Smooth muscle cell of the brain vasculature (primary cell): ENCODE measurements around the gene SNX6.
"Not testable (repeated sequence)": the region's sequence is repeated elsewhere in the genome, so short reads cannot be mapped to it uniquely, and the experiment has no call there.

Source experiments
- DNase-seq: peaks from one replicate; pipeline ENCODE4 v3.0.0-alpha.2; 2012; ENCODE audit warnings: low read depth, low spot score

The SNX6 gene

DNA sequence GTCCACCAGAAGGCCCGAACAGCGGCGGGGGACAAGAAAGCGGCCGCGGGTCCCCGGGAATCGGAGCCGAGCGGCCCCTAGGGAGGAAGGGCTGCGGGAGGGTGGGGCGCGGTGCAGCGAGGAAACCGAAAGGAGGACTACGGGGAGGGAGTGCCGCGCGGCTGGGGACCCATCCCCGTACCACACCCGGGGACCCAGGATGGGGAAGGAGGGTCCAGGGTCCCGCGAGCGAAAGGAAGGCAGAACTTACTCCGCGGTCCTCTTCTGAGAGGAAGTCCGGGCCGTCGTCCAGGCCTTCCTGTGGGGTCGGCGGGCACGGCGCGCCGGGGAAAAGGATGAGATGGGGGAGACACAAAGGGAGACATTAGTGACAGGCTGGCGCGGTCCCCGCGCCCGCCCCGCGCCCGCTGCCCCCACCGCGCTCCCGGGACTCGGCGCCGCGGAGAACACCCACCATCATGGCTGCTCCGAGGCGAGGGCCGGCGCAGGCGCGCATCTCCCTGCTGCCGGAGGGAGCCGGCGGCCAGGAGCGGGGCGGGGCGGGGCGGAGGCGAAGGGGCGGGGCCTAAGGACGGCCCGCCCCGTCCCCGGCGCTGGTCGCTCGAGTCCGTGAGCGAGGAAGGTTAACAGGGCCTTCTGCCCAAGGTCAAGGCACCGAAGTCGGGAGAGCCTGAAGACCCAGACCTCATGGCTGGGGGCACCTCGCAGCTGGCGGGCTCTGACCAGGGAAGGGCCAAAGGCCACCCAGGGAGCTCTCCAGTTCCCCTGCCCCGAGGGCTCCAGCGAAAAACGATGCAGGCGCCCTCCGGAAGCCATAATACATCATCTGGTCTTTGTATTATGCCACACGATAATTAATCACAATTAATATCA is at the start of gene SNX6:
Gene SNX6, minus strand, starts transcription at position 492 of the 873 bp plus-strand sequence. Its CDS starts 32 bp downstream, at position 460.
- no peak for DNase-seq

- no peak for DNase-seq
These were observed 48.8 kb upstream of the SNX6 start for GRCh38 chr14:34678735-34679134.

DNA sequence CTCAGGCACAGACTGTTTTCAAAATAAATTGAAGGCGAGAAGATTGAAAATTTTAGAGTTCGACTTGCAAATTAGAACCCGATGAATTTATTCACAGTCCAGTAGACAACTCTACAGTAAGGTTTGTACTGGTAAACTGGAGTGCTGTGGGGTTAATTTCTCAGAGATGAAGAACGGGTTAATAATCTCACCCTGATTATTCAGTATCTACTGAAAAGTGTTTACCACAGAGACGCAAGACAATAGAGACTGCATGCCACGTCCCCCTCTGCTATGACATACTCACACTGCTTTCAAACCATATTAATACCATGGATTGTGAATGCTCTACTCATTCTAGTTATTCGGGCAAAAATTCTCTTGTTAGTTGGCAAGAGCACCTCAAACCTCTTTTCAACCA is 48.4 kb upstream of the SNX6 start:
- no peak for DNase-seq

DNA sequence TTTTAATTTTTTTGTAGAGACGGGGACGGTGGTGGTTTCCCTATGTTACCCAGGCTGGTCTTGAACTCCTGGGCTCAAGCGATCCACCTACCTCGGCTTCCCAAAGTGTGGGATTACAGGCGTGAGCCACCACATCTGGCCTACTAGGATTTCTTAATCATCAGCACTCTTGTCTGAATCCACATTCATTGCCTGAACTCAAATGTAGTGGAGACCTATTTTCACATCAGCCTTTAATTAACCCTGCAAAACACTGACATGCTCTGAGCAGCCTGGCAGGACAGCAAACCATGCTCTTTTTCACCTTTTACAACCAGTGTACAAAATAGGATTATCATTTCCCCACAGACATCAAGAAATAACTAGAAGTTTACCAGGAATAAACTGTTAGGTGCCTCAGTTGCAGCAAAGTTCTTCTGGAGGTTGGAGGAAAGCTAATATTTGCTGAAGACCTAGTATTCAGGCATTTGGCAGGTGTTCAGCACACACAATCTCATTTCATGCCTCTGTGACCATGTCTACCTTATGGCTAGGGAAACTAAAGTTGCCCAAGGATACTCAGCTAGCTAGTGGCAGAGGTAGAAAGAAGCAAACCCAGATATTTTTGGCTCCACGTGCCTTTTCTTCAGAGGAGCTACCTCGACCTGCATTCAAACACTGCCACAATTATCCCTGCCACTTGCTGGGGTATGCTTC is 46.7 kb upstream of the SNX6 start:
- DNase-seq: no peak

- no peak for DNase-seq
These were observed 43.8 kb upstream of the SNX6 start for GRCh38 chr14:34673702-34674101.

DNA sequence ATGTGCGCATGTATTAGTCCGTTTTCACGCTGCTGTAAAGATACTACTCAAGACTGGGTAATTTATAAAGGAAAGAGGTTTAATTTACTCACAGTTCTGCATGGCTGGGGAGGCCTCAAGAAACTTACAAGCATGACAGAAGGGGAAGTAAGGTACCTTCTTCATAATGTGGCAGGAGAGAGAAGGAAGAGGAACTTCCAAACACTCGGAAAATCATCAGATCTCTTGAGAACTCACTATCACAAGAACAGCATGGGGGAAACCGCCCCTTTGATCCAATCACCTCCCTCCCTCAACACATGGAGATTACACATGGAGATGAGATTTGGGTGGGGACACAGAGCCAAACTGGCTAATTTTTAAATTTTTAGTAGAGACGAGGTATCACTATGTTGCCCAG is 41.8 kb upstream of the SNX6 start:
- no peak for DNase-seq

DNA sequence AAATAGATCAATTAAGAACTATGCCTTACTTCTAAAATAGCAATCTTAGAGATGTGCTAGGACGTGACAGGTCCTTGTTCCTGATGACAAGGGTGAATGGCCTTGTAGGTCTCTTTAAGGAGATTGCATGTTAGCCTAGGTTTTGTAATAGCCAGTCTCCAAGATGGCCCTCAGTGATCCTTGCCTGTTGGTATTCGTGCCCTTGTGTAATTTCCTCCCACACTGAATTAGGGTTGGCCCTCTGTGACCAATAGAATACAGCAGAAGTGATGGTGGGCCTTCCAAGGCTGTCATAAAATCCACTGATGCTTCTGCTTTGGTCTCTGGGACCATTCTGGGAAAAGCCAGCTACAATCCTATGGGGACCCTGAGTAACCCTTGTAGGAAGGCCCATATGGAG is 38.2 kb upstream of the SNX6 start:
- DNase-seq: no peak

DNA sequence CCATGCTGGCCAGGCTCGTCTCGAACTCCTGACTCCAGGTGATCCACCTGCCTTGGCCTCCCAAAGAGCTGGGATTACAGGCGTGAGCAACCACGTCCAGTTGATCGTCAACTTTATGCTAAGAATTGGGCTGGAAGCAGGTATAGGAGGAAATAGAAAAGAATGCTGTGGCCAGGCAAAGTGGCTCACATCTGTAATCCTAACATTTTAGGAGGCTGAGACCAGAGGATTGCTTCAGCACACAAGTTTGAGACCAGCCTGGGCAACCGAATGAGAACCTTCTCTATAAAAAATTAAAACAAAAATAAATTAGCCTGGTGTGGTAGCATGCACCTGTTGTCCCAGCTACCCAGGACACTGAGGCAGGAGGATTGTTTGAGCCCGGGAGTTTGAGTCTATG is 37.1 kb upstream of the SNX6 start:
- DNase-seq: no peak

GRCh38 chr14:34665785-34666435 is 36.0 kb upstream of the SNX6 start:
- no peak for DNase-seq

GRCh38 chr14:34662561-34663088 is 32.7 kb upstream of the SNX6 start:
- no peak for DNase-seq

DNA sequence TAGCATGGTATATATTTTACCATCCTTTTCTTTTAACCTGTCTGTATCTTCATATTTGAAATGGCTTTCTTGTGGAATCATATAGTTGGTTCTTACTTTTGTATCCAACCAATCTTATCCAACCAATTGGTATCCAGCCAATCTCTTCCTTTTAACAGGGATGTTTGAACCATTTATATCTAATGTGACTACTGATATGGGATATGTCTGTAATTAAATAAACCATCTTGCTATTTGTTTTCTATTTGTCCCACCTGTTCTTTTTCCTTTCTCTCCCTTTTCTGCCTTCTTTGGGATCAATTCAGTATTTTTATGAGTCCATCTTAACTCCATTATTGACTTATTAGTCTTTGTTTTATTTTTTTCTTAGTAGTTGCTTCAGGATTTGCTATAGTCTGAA is 30.8 kb upstream of the SNX6 start:
- no peak for DNase-seq

DNA sequence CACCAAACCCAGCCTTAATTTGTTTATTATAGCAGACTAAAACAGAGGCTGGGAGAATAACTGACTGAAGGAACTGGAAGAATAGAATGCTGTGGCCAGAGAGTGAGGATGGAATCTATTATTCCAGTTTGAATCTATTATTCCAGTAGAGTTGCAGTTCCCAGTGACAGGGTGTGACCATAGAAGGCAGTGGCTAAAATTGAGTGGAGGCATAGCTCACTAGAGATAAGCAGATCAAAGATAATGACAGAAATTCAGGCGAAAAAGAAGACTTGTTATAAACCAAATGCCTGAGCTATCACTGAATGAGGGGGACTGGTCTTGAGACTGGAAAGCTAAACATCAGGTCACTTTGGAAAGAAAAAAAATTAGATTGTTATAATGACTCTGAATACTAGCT is 26.0 kb upstream of the SNX6 start:
- DNase-seq: no peak

DNA sequence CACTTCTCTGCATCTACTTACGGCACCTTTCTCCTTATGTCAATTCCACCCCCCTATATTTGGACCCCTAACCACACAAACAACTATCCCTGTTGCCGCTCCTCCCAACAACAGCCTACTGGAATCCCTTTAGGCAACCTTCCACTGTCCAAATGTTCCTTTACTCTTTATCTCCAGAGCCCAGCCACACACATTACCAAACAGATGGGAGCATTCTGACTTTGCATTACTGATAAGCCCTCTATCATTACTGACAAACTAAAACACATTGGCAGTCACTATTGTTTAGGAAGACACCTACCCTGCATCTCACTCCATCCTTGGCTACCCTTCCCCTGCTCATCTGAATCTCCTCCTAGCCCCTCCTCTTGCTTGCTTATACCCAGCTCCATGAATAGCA is 23.1 kb upstream of the SNX6 start:
- DNase-seq: not testable (repeated sequence)

GRCh38 chr14:34652348-34652747 is 22.4 kb upstream of the SNX6 start:
- DNase-seq: not testable (repeated sequence)

DNA sequence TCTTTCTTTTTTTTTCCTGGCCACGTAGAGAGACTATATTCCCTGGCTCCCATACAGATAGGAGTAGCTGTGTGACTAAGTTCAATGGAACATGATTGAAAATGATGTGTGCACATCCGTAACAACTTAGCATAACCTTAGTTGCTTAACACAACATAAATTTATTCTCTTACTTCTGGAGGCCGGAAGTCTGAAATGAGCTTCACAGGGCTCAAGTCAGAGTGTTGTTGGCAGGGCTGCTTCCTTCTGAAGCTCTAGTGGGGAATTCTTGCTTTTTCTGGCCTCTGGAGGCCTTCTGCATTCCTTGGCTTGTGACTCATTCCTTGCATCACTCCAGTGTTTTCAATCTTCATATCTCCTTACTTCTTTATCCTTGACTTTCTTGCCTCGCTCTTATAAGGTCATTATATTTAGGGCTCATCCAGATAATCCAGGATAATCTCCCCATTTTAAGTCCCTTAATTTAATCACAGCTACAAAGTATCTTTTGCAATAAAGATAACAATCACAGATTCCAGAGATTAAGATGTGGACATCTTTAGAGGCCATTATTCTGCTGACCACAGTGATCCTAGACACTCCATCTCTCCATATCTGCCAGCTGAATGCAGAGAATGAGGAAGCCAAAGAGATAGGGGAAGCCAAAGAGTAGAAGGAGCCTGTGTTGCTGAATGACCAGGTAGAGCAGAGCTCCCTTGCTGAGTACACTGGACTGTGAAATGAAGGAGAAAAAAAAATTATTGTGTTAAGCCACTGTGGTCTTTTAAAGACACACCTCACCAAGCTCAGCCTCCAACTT is 21.0 kb upstream of the SNX6 start:
- DNase-seq: peak; percentile 86

DNA sequence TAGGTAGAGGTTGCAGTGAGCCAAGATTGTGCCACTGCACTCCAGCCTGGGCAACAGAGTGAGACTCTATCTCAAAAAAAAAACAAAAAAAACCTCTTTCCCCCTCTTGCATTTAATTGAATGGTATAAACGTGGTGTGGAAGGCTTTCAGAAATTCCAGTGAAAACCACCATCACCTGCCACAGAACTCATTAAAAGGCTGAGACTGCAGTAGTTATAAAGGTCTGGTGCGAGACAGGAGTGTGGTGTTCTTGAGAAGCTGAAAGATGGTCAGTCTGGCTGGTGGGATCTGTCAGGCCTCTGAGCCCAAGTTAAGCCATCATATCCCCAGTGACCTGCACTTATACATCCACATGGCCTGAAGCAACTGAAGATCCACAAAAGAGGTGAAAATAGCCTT is 20.1 kb upstream of the SNX6 start:
- not testable (repeated sequence) for DNase-seq

DNA sequence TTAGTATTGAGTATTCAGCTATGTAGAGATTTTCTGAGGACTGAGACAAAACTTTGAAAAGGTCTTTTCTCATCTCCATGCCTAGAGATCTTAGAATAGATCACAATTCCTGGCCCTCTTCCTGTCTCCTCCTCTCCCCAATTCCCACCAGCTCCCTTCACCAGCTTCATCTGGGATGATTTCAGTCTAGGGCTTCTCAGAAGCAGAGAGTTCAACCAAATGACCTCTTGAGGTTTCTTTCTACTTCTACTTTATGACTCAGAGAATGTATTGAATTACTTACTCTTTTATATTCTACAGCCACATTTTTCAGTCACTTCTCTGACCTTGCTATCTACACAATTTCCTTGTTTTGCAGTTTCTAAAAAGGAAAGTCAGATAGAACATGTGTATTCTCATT is 19.4 kb upstream of the SNX6 start:
- no peak for DNase-seq

DNA sequence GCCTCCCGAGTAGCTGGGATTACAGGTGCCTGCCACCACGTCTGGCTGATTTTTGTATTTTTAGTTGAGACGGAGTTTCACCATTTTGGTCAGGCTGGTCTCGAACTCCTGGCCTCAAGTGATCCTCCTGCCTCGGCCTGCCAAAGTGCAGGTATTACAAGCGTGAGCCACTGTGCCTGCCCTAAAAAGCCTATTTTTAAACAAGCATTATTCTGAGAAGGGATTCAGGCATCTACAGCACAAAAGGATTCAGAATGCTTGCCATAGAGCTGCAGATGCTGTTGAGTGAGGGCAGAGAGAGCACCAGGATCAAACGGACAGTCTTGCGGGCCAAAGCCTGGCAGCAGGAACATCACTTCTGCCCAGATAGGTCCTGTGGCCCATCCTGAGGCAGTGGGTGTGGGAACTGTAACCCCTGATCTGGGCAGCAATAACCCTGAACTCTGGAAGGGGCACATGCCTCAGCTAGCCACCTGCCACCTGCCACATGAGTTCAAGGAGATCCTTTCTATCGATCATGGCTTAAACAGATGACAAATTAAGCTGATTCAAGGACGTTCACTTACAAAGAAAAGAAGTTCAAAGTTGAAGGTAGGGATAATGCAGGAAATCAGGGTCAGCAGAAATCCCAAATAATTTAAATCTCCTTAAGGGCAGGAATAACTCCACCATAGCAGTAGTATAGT is 16.8 kb upstream of the SNX6 start:
- no peak for DNase-seq

GRCh38 chr14:34643361-34643760 is 13.4 kb upstream of the SNX6 start:
- no peak for DNase-seq

DNA sequence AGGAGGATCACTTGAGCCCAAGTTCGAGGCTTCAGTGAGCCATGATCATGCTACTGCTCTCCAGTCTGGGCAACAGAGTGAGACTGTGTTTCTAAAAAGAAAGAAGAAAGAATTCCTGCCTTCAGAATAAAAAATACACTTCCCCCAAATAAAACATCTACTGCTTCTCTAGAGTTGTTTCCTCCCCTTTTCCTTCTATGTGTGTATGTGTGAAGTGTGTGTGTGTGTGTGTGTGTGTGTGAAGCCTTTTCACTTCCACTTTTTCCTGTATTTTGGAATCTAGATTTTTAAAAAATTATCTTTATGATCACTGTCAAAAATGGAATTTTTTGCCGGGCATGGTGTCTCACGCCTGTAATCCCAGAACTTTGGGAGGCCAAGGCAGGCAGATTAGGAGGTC is 12.6 kb upstream of the SNX6 start:
- DNase-seq: no peak

DNA sequence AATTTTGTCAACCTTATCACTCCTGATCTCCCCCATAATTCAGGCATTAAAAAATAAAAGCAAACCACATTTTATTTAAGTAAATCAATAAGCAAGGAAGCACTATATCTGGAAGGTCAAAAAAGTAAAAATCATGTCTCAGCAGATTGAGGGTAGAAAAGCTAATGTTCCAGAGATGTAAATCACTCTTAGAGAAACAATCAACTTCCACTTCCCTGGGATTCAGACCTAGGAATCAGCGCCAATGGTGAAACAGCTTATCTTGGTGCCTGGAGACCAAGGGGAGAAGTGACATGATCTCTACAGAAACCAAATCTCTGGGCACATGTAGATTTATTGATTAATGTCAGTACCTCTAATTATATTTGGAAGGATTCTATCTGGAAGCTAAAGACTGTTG is 10.9 kb upstream of the SNX6 start:
- DNase-seq: no peak
